ENCODE measurements around the gene FSD2. TPM values are rescaled to one million over a fixed set of nuclear protein-coding genes. Genes with fewer than 3 reads are reported as not detected.

FSD2 gene
- total RNA-seq, 1 donor, result not detected

DNA sequence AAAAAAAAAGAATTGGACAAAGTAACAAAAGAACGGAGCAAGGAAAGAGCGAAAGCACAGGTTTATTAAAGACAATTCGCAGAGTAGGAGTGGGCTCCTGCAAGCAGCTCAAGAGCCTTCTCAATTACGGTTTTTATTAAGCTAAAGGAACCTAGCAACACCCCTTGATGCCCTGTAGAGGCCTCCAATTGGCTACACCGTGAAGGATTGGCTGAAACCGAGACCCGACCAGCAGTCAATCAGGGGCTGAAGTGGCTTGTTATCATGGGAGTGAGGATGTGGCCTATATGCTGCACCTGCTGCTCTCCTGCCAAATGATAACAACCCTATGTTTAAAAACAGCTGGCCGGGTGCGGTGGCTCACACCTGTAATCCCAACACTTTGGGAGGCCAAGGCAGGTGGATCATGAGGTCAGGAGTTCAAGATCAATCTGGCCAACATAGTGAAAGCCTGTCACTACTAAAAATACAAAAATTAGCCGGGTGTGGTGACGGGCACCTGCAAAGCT, 75.8 kb downstream of the FSD2 start:
- Histone ChIP-seq H3K9me3 (ENCODE audit: low read depth, low read length) (no peaks in the 10 kb centered on the region), H3K27ac (ENCODE audit: low read depth, low read length) (no peak overlapping the region), H3K4me3 (ENCODE audit: insufficient read depth, low read length) (no peak overlapping the region), H4K20me1 (ENCODE audit: insufficient read depth, low read length) (no peaks in the 10 kb centered on the region), H3K4me1 (ENCODE audit: insufficient read depth, low read length) (no peaks in the 10 kb centered on the region), H2AFZ (ENCODE audit: low read length) (no peak overlapping the region), H3K79me2 (ENCODE audit: insufficient read depth, low read length) (no peaks in the 10 kb centered on the region), H3K4me2 (ENCODE audit: insufficient read depth, low read length) (no peak overlapping the region), H3K36me3 (ENCODE audit: insufficient read depth, low read length) (no peaks in the 10 kb centered on the region), H3K27me3 (ENCODE audit: insufficient read depth, low read length) (no peaks in the 10 kb centered on the region)
- TF ChIP-seq, protein P1, sequence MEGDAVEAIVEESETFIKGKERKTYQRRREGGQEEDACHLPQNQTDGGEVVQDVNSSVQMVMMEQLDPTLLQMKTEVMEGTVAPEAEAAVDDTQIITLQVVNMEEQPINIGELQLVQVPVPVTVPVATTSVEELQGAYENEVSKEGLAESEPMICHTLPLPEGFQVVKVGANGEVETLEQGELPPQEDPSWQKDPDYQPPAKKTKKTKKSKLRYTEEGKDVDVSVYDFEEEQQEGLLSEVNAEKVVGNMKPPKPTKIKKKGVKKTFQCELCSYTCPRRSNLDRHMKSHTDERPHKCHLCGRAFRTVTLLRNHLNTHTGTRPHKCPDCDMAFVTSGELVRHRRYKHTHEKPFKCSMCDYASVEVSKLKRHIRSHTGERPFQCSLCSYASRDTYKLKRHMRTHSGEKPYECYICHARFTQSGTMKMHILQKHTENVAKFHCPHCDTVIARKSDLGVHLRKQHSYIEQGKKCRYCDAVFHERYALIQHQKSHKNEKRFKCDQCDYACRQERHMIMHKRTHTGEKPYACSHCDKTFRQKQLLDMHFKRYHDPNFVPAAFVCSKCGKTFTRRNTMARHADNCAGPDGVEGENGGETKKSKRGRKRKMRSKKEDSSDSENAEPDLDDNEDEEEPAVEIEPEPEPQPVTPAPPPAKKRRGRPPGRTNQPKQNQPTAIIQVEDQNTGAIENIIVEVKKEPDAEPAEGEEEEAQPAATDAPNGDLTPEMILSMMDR (IDR thresholded peaks at IDR 0.05; ENCODE audit: extremely low read depth, low read depth, low read length), result no peak
- no peak for DNase-seq (ENCODE audit: insufficient read length, low spot score, missing footprints)

DNA sequence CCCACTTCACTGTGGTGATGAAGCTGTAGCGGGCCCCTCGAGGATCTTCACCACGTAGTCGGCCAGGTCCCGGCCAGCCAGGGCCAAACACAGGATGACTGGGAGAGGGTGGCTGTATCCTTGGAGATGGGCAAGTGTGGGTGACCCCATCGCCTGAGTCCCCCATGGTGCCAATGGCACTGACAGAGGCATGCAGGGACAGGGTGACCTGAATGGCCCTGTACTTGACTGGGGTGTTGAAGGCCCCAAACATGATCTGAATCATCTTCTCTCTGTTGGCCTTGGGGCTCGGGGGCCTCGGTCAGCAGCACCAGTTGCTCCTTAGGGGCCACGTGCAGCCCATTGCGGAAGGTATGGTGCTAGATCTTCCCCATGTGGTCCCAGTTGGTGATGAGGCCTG, 79.1 kb downstream of the FSD2 start:
- no peak overlapping the region for H2AFZ ChIP-seq (ENCODE audit: low read length)
- H3K4me1 ChIP-seq (ENCODE audit: insufficient read depth, low read length), result no peaks in the 10 kb centered on the region
- no peak for DNase-seq (ENCODE audit: insufficient read length, low spot score, missing footprints)
- H4K20me1 ChIP-seq (ENCODE audit: insufficient read depth, low read length), result no peaks in the 10 kb centered on the region
- TF ChIP-seq, protein P1 (IDR thresholded peaks at IDR 0.05; ENCODE audit: extremely low read depth, low read depth, low read length), result no peak
- H3K9me3 ChIP-seq (ENCODE audit: low read depth, low read length), result no peaks in the 10 kb centered on the region
- no peak overlapping the region for H3K27ac ChIP-seq (ENCODE audit: low read depth, low read length)
- no peaks in the 10 kb centered on the region for H3K79me2 ChIP-seq (ENCODE audit: insufficient read depth, low read length)
- no peak overlapping the region for H3K4me2 ChIP-seq (ENCODE audit: insufficient read depth, low read length)
- H3K36me3 ChIP-seq (ENCODE audit: insufficient read depth, low read length), result no peaks in the 10 kb centered on the region
- H3K4me3 ChIP-seq (ENCODE audit: insufficient read depth, low read length), result no peak overlapping the region
- H3K27me3 ChIP-seq (ENCODE audit: insufficient read depth, low read length), result no peaks in the 10 kb centered on the region

DNA sequence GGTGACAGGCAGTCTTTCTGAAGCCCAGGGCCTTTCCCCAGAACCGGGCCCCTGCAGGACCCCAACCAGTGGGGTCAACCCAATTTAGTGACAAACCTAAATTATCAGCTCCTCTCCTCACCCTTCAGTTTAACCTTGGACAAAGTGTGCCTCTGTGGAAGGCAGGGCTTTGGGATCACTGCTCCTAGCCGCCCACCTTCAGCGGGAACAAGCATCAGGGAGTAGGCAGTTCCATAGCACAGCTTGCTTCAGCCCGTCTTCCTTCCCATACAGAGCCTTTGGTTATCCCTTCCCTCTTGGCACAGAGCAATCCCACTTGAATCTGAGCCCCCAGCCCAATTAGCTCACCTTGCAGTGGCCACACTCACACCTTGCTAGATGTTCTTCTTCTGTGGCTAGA, 90.9 kb downstream of the FSD2 start:
- no peak for DNase-seq (ENCODE audit: insufficient read length, low spot score, missing footprints)
- Histone ChIP-seq H3K4me1 (ENCODE audit: insufficient read depth, low read length) (peaks cover 4% of the 10 kb centered on the region), H2AFZ (ENCODE audit: low read length) (no peak overlapping the region), H3K27ac (ENCODE audit: low read depth, low read length) (no peak overlapping the region), H3K27me3 (ENCODE audit: insufficient read depth, low read length) (no peaks in the 10 kb centered on the region), H3K9me3 (ENCODE audit: low read depth, low read length) (no peaks in the 10 kb centered on the region), H4K20me1 (ENCODE audit: insufficient read depth, low read length) (no peaks in the 10 kb centered on the region), H3K79me2 (ENCODE audit: insufficient read depth, low read length) (no peaks in the 10 kb centered on the region), H3K4me2 (ENCODE audit: insufficient read depth, low read length) (no peak overlapping the region), H3K36me3 (ENCODE audit: insufficient read depth, low read length) (no peaks in the 10 kb centered on the region), H3K4me3 (ENCODE audit: insufficient read depth, low read length) (no peak overlapping the region)
- TF ChIP-seq, protein P1 (IDR thresholded peaks at IDR 0.05; ENCODE audit: extremely low read depth, low read depth, low read length), result no peak

DNA sequence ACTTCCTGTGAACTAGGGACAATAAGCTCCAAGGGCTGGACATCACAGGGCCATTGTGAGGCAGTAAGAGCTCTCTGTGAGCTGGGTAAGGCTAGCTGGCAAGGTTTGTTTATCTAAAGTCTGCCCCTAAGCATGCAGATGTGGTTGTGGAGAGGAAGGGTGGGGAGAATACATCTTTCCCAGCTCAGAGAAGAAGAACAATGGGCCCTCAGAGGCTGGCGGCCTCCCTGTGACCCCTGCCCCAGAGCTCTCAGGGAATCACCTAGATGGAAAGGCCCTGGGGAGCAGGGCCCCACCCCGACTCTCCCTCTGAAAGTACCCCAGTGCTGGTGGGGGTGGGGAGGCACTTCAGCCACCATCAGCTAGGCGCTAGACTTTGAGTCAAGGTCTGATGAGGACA, 91.9 kb downstream of the FSD2 start:
- no peaks in the 10 kb centered on the region for H3K27me3 ChIP-seq (ENCODE audit: insufficient read depth, low read length)
- no peak overlapping the region for H3K4me2 ChIP-seq (ENCODE audit: insufficient read depth, low read length)
- H2AFZ ChIP-seq (ENCODE audit: low read length), result no peak overlapping the region
- no peaks in the 10 kb centered on the region for H3K9me3 ChIP-seq (ENCODE audit: low read depth, low read length)
- no peaks in the 10 kb centered on the region for H3K79me2 ChIP-seq (ENCODE audit: insufficient read depth, low read length)
- H4K20me1 ChIP-seq (ENCODE audit: insufficient read depth, low read length), result no peaks in the 10 kb centered on the region
- no peak for DNase-seq (ENCODE audit: insufficient read length, low spot score, missing footprints)
- TF ChIP-seq, protein P1 (IDR thresholded peaks at IDR 0.05; ENCODE audit: extremely low read depth, low read depth, low read length), result no peak
- H3K4me1 ChIP-seq (ENCODE audit: insufficient read depth, low read length), result peaks cover 5% of the 10 kb centered on the region
- H3K27ac ChIP-seq (ENCODE audit: low read depth, low read length), result no peak overlapping the region
- no peaks in the 10 kb centered on the region for H3K36me3 ChIP-seq (ENCODE audit: insufficient read depth, low read length)
- H3K4me3 ChIP-seq (ENCODE audit: insufficient read depth, low read length), result no peak overlapping the region
